HEK293 (cell line): ENCODE measurements around the gene FRYL.
A peak's percentile ranks its signal among the peaks of the same experiment; 100 is the strongest.

Experiments
- CTCF ChIA-PET: fragments of 350-600 bp; formaldehyde crosslinking; extraction: SDS; loops from one replicate; lab custom pipeline; 2021; ENCODE audit warnings: antibody characterized with exemption; lab: Yijun Ruan, JAX
- POLR2A ChIA-PET: fragments of 300-600 bp; formaldehyde crosslinking; extraction: SDS; loops from one replicate; lab custom pipeline; 2020; ENCODE audit warnings: antibody characterized with exemption, inconsistent platforms; lab: Yijun Ruan, JAX
- H3K27ac ChIP-seq: fragments of 200-500 bp; sonication (Bioruptor generic); 2 replicates; pipeline ENCODE4 v1.5.1; 2014; ENCODE audit warnings: low read depth, low read length, control low read depth, inconsistent platforms; ENCODE audit errors: extremely low read depth
- H3K36me3 ChIP-seq, 2 experiments: fragments of 200-500 bp in 1 of 2; sonication (Bioruptor generic) in 1 of 2; 1 replicate in 1 of 2; 2 replicates in 1 of 2; pipeline ENCODE4 v1.5.1; 2014 to 2017; ENCODE audit warnings: inconsistent platforms in 2 of 2, low read length in 2 of 2; ENCODE audit not compliant: control insufficient read depth in 2 of 2, insufficient read depth in 1 of 2
- H3K4me1 ChIP-seq: fragments of 200-500 bp; sonication (Bioruptor generic); 2 replicates; pipeline ENCODE4 v1.5.1; 2014; ENCODE audit warnings: mild to moderate bottlenecking, low read length, inconsistent platforms; ENCODE audit not compliant: control insufficient read depth, insufficient read depth
- H3K4me3 ChIP-seq: 2 replicates; pipeline ENCODE4 v1.5.1; 2011; ENCODE audit warnings: low read depth, mild to moderate bottlenecking, control low read depth, low read length, moderate library complexity
- H3K9me3 ChIP-seq: fragments of 200-500 bp; sonication (Bioruptor generic); 2 replicates; pipeline ENCODE4 v1.5.1; 2014; ENCODE audit warnings: low read depth, low read length, inconsistent platforms; ENCODE audit not compliant: control insufficient read depth, insufficient read depth
- IKZF3 ChIP-seq: fragments of 450-650 bp; IDR thresholded peaks from 2 replicates; pipeline ENCODE4 v1.5.0; 2018; ENCODE audit warnings: missing biosample characterization, mild to moderate bottlenecking, missing genetic modification characterization, moderate library complexity
- RBAK ChIP-seq: fragments of 450-650 bp; formaldehyde crosslinking; IDR thresholded peaks from 2 replicates; pipeline ENCODE4 v1.5.1; 2016; ENCODE audit warnings: missing biosample characterization, missing genetic modification characterization
- SP7 ChIP-seq: fragments of 450-650 bp; formaldehyde crosslinking; IDR thresholded peaks from 2 replicates; pipeline ENCODE4 v1.5.1; 2016; ENCODE audit warnings: missing biosample characterization, missing genetic modification characterization
- ZFHX2 ChIP-seq: fragments of 450-650 bp; formaldehyde crosslinking; conservative IDR thresholded peaks from 2 replicates; pipeline ENCODE4 v1.5.1; 2016; ENCODE audit warnings: missing biosample characterization, missing genetic modification characterization
- ZFP69B ChIP-seq: fragments of 450-650 bp; formaldehyde crosslinking; IDR thresholded peaks from 2 replicates; pipeline ENCODE4 v1.5.1; 2016; ENCODE audit warnings: missing biosample characterization, missing genetic modification characterization
- ZNF121 ChIP-seq: fragments of 450-650 bp; formaldehyde crosslinking; IDR thresholded peaks from 2 replicates; pipeline ENCODE4 v1.5.1; 2016; ENCODE audit warnings: missing biosample characterization, missing genetic modification characterization
- ZNF157 ChIP-seq: fragments of 450-650 bp; formaldehyde crosslinking; IDR thresholded peaks from 2 replicates; pipeline ENCODE4 v1.5.1; 2016; ENCODE audit warnings: missing biosample characterization, missing genetic modification characterization
- ZNF221 ChIP-seq: fragments of 450-650 bp; formaldehyde crosslinking; IDR thresholded peaks from 2 replicates; pipeline ENCODE4 v1.5.1; 2017; ENCODE audit warnings: missing biosample characterization, missing genetic modification characterization, borderline replicate concordance
- ZNF26 ChIP-seq: fragments of 450-650 bp; formaldehyde crosslinking; IDR thresholded peaks from 2 replicates; pipeline ENCODE4 v1.5.1; 2016; ENCODE audit warnings: missing biosample characterization, missing genetic modification characterization
- ZNF274 ChIP-seq, 2 experiments: fragments of 200-500 bp in 1 of 2; fragments of 450-650 bp in 1 of 2; sonication (Bioruptor generic) in 1 of 2; formaldehyde crosslinking in 1 of 2; IDR thresholded peaks; 2 replicates each; pipeline versions ENCODE4 v1.5.1 to v1.6.1; 2014 to 2016; ENCODE audit warnings: borderline replicate concordance in 1 of 2, inconsistent platforms in 1 of 2, low read length in 1 of 2, missing biosample characterization in 1 of 2, missing genetic modification characterization in 1 of 2
- ZNF280C ChIP-seq: fragments of 450-650 bp; formaldehyde crosslinking; IDR thresholded peaks from 2 replicates; pipeline ENCODE4 v1.5.1; 2016; ENCODE audit warnings: missing biosample characterization, missing genetic modification characterization
- ZNF423 ChIP-seq: fragments of 450-650 bp; formaldehyde crosslinking; IDR thresholded peaks from 2 replicates; pipeline ENCODE4 v1.5.1; 2016; ENCODE audit warnings: missing biosample characterization, missing genetic modification characterization
- ZNF501 ChIP-seq: fragments of 450-650 bp; formaldehyde crosslinking; IDR thresholded peaks from 2 replicates; pipeline ENCODE4 v1.5.1; 2016; ENCODE audit warnings: missing biosample characterization, missing genetic modification characterization
- ZNF510 ChIP-seq: fragments of 450-650 bp; formaldehyde crosslinking; IDR thresholded peaks from 2 replicates; pipeline ENCODE4 v1.5.1; 2018; ENCODE audit warnings: mild to moderate bottlenecking, missing genetic modification characterization, missing biosample characterization; ENCODE audit not compliant: insufficient replicate concordance
- ZNF548 ChIP-seq: fragments of 450-650 bp; formaldehyde crosslinking; IDR thresholded peaks from 2 replicates; pipeline ENCODE4 v1.5.1; 2016; ENCODE audit warnings: missing biosample characterization, missing genetic modification characterization
- ZNF561 ChIP-seq: fragments of 450-650 bp; IDR thresholded peaks from 2 replicates; pipeline ENCODE4 v1.5.1; 2018; ENCODE audit warnings: missing biosample characterization, missing genetic modification characterization, borderline replicate concordance
- ZNF626 ChIP-seq: fragments of 450-650 bp; sonication (Bioruptor Pico); formaldehyde crosslinking; IDR thresholded peaks from 2 replicates; pipeline ENCODE4 v1.5.1; 2018; ENCODE audit warnings: missing biosample characterization, missing genetic modification characterization, inconsistent platforms
- ZNF777 ChIP-seq: fragments of 450-650 bp; formaldehyde crosslinking; IDR thresholded peaks from 2 replicates; pipeline ENCODE4 v1.5.1; 2017; ENCODE audit warnings: missing biosample characterization, missing genetic modification characterization, borderline replicate concordance
- TF ChIP-seq, protein P1 (sequence below): fragments of 450-650 bp; formaldehyde crosslinking; IDR thresholded peaks from 2 replicates; pipeline ENCODE4 v1.5.1; 2016; ENCODE audit warnings: missing biosample characterization, missing genetic modification characterization
- TF ChIP-seq, protein P2 (sequence below): fragments of 450-650 bp; formaldehyde crosslinking; IDR thresholded peaks from 2 replicates; pipeline ENCODE4 v1.5.1; 2016; ENCODE audit warnings: missing biosample characterization, missing genetic modification characterization
- TF ChIP-seq, protein P3 (sequence below): fragments of 450-650 bp; formaldehyde crosslinking; IDR thresholded peaks from 2 replicates; pipeline ENCODE4 v1.5.1; 2016; ENCODE audit warnings: missing biosample characterization, missing genetic modification characterization

FRYL gene

GRCh38 chr4:48777739-48778138, 2.3 kb downstream of the FRYL start:
- Histone ChIP-seq H3K4me3 (peak overlapping the region; percentile 77), H3K36me3 (no peaks in the 10 kb centered on the region), H3K9me3 (no peaks in the 10 kb centered on the region), H3K27ac (no peak overlapping the region), H3K4me1 (peaks cover 6% of the 10 kb centered on the region; the same call in 1 of the 2 replicates)
- CTCF ChIA-PET, result no interaction called here
- TF ChIP-seq, protein P1, sequence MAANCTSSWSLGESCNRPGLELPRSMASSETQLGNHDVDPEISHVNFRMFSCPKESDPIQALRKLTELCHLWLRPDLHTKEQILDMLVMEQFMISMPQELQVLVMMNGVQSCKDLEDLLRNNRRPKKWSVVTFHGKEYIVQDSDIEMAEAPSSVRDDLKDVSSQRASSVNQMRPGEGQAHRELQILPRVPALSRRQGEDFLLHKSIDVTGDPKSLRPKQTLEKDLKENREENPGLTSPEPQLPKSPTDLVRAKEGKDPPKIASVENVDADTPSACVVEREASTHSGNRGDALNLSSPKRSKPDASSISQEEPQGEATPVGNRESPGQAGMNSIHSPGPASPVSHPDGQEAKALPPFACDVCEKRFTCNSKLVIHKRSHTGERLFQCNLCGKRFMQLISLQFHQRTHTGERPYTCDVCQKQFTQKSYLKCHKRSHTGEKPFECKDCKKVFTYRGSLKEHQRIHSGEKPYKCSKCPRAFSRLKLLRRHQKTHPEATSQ, result no peak
- TF ChIP-seq ZNF501 (tag by site-specific recombination) (no peak), ZNF423 (tag by site-specific recombination) (no peak), ZNF561 (tag by site-specific recombination) (no peak), ZNF548 (tag by site-specific recombination) (no peak), ZNF157 (tag by site-specific recombination) (no peak), ZNF626 (tag by site-specific recombination) (no peak), ZNF221 (tag by site-specific recombination) (no peak), IKZF3 (no peak), ZFHX2 (tag by site-specific recombination) (no peak)
- TF ChIP-seq, protein P2, sequence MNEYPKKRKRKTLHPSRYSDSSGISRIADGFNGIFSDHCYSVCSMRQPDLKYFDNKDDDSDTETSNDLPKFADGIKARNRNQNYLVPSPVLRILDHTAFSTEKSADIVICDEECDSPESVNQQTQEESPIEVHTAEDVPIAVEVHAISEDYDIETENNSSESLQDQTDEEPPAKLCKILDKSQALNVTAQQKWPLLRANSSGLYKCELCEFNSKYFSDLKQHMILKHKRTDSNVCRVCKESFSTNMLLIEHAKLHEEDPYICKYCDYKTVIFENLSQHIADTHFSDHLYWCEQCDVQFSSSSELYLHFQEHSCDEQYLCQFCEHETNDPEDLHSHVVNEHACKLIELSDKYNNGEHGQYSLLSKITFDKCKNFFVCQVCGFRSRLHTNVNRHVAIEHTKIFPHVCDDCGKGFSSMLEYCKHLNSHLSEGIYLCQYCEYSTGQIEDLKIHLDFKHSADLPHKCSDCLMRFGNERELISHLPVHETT, result no peak
- TF ChIP-seq, all 188 proteins: peak for 0
- POLR2A ChIA-PET, result no interaction called here

- POLR2A ChIA-PET, result interaction anchor here (1.4 kb wide), 1 partner anchor 73 kb away, joined by 3 read pairs; no protein-coding TSS in a partner anchor
- Histone ChIP-seq H3K27ac (no peak overlapping the region), H3K36me3 (no peaks in the 10 kb centered on the region), H3K4me3 (no peak overlapping the region), H3K9me3 (no peaks in the 10 kb centered on the region), H3K4me1 (peaks cover 6% of the 10 kb centered on the region)
- TF ChIP-seq RBAK (tag by site-specific recombination), result no peak
- no peak for TF ChIP-seq ZNF121 (tag by site-specific recombination)
- TF ChIP-seq ZNF26, result no peak
- TF ChIP-seq, protein P3, sequence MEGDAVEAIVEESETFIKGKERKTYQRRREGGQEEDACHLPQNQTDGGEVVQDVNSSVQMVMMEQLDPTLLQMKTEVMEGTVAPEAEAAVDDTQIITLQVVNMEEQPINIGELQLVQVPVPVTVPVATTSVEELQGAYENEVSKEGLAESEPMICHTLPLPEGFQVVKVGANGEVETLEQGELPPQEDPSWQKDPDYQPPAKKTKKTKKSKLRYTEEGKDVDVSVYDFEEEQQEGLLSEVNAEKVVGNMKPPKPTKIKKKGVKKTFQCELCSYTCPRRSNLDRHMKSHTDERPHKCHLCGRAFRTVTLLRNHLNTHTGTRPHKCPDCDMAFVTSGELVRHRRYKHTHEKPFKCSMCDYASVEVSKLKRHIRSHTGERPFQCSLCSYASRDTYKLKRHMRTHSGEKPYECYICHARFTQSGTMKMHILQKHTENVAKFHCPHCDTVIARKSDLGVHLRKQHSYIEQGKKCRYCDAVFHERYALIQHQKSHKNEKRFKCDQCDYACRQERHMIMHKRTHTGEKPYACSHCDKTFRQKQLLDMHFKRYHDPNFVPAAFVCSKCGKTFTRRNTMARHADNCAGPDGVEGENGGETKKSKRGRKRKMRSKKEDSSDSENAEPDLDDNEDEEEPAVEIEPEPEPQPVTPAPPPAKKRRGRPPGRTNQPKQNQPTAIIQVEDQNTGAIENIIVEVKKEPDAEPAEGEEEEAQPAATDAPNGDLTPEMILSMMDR (tag by site-specific recombination), result no peak
- no peak for TF ChIP-seq ZNF510 (tag by site-specific recombination)
- TF ChIP-seq ZFP69B (tag by site-specific recombination), result no peak
- no peak for TF ChIP-seq ZNF280C
- no peak for TF ChIP-seq SP7
- no peak for TF ChIP-seq ZNF274 (IDR thresholded peaks at IDR 0.05; ENCODE audit: low read length)
- no peak for TF ChIP-seq ZNF274 (tag by site-specific recombination; IDR thresholded peaks at IDR 0.05; ENCODE audit: borderline replicate concordance)
- no peak for TF ChIP-seq ZNF777 (tag by site-specific recombination)
- TF ChIP-seq, all 188 proteins: peak for 0
- CTCF ChIA-PET, result interaction anchor here (0.9 kb wide), 1 partner anchor 196 kb away, joined by 7 read pairs; no protein-coding TSS in a partner anchor
Observed at GRCh38 chr4:48774760-48775710, 5.0 kb downstream of the FRYL start.
